Measurements from ENCODE around the gene OR2T2. TPM values are rescaled to one million over a fixed set of nuclear protein-coding genes. Genes with fewer than 3 reads are reported as not detected.
A peak's percentile ranks its signal among the peaks of the same experiment; 100 is the strongest.
"Not testable (repeated sequence)": the region's sequence is repeated elsewhere in the genome, so short reads cannot be mapped to it uniquely, and the experiment has no call there.

OR2T2 gene
- total RNA-seq: not detected
- total RNA-seq (2013): 0.52 TPM

- H3K27me3 Mint-ChIP-seq (ENCODE audit: low read depth in 2 of 2); H3K9me3 ChIP-seq (ENCODE audit: control insufficient read depth, insufficient read depth, low read length); H3K27me3 ChIP-seq (ENCODE audit: control insufficient read depth, insufficient read depth, low read length); H3K27ac Mint-ChIP-seq; H3K4me1 Mint-ChIP-seq; H3K36me3 ChIP-seq (ENCODE audit: control insufficient read depth, insufficient read depth, low read length); H3K4me3 ChIP-seq (ENCODE audit: low read length); H3K4me3 Mint-ChIP-seq; intact Hi-C loops (cut with micrococcal nuclease); H3K27ac ChIP-seq (ENCODE audit: low read length); ATAC-seq; H3K9me3 Mint-ChIP-seq; DNase-seq; H3K4me1 ChIP-seq (ENCODE audit: control insufficient read depth, insufficient read depth, low read length); H3K36me3 Mint-ChIP-seq: not testable (repeated sequence)
- no CpG with 5 or more reads among the region's 2 CpGs for WGBS (ENCODE audit: insufficient coverage)
Observed at GRCh38 chr1:248445399-248445798, at the start of gene OR2T2. Gene OR2T2 (plus strand): TSS chr1:248445637. CDS start chr1:248452798, 7,161 bp downstream.

DNA sequence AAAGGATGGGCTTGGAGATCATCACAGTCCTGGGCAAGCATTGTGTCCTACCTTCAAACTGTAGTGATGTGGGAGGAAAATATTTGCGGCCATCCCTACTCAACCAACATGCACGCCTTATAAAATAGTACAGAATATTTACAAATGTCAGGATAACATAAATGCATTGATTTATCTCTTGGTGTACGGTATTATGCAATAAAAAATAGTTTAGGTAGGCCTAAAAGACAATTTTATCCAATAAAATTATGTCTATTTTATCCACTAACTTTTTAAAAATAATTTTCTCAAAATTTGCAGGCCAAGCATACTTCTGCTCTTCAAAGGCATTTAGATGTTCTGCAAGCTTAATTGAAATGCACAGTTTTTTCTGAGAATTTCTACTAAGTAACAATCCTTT is 42.7 kb upstream of the OR2T2 start, which contains the start of gene OR2T1:
Gene OR2T1, plus strand, starts transcription at position 301 of the 400 bp plus-strand sequence. CDS start 3,100 bp downstream, outside the sequence.
- no peak within 1 kb of the TSS for H3K4me3 Mint-ChIP-seq
- Histone ChIP-seq H3K4me1 (ENCODE audit: control insufficient read depth, insufficient read depth, low read length) (no peaks in the 10 kb centered on the region), H3K9me3 (ENCODE audit: control insufficient read depth, insufficient read depth, low read length) (no peaks in the 10 kb centered on the region), H3K27me3 (ENCODE audit: control insufficient read depth, insufficient read depth, low read length) (no peaks in the 10 kb centered on the region), H3K36me3 (ENCODE audit: control insufficient read depth, insufficient read depth, low read length) (no peaks in the 10 kb centered on the region), H3K4me3 (ENCODE audit: low read length) (no peak within 1 kb of the TSS), H3K27ac (ENCODE audit: low read length) (no peak within 1 kb of the TSS)
- no peaks in the 10 kb centered on the region for H3K36me3 Mint-ChIP-seq
- intact Hi-C loops (cut with micrococcal nuclease): no loop called here
- H3K4me1 Mint-ChIP-seq: no peaks in the 10 kb centered on the region
- TF ChIP-seq, protein P1, sequence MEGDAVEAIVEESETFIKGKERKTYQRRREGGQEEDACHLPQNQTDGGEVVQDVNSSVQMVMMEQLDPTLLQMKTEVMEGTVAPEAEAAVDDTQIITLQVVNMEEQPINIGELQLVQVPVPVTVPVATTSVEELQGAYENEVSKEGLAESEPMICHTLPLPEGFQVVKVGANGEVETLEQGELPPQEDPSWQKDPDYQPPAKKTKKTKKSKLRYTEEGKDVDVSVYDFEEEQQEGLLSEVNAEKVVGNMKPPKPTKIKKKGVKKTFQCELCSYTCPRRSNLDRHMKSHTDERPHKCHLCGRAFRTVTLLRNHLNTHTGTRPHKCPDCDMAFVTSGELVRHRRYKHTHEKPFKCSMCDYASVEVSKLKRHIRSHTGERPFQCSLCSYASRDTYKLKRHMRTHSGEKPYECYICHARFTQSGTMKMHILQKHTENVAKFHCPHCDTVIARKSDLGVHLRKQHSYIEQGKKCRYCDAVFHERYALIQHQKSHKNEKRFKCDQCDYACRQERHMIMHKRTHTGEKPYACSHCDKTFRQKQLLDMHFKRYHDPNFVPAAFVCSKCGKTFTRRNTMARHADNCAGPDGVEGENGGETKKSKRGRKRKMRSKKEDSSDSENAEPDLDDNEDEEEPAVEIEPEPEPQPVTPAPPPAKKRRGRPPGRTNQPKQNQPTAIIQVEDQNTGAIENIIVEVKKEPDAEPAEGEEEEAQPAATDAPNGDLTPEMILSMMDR (IDR thresholded peaks at IDR 0.05): no peak
- no CpG with 5 or more reads among the region's 3 CpGs for WGBS (ENCODE audit: insufficient coverage)
- no peak for ATAC-seq
- H3K27me3 Mint-ChIP-seq (ENCODE audit: low read depth in 2 of 2): no peaks in the 10 kb centered on the region
- peaks cover 3% of the 10 kb centered on the region in 2 donors for H3K9me3 Mint-ChIP-seq
- H3K27ac Mint-ChIP-seq: no peak within 1 kb of the TSS
- no peak for DNase-seq

DNA sequence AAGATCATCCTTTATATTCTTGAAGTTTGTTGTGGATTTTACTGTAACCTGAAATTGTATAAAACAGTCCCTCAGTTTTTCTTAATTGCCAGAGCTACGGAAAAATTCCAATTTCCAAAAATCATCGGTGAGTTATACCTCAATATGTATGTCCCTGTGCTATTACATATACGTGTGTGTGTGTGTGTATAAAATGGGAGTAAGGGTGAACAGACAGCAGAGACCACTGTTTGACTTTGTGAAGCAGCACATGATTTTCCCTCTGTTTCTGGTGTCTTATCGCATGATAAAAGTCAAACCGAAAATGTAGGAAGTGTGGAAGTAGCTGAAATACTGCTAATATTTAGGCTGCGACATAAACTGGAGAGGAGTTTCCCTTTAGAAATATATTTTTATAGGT is 41.4 kb upstream of the OR2T2 start:
- Histone ChIP-seq H3K36me3 (ENCODE audit: control insufficient read depth, insufficient read depth, low read length) (no peaks in the 10 kb centered on the region), H3K27ac (ENCODE audit: low read length) (no peak overlapping the region), H3K4me1 (ENCODE audit: control insufficient read depth, insufficient read depth, low read length) (no peaks in the 10 kb centered on the region), H3K9me3 (ENCODE audit: control insufficient read depth, insufficient read depth, low read length) (no peaks in the 10 kb centered on the region), H3K27me3 (ENCODE audit: control insufficient read depth, insufficient read depth, low read length) (no peaks in the 10 kb centered on the region), H3K4me3 (ENCODE audit: low read length) (no peak overlapping the region)
- Mint-ChIP-seq H3K27ac (no peak overlapping the region), H3K36me3 (no peaks in the 10 kb centered on the region), H3K27me3 (ENCODE audit: low read depth in 2 of 2) (no peaks in the 10 kb centered on the region), H3K4me1 (no peaks in the 10 kb centered on the region), H3K9me3 (peaks cover 3% of the 10 kb centered on the region in 2 donors), H3K4me3 (no peak overlapping the region)
- DNase-seq (peak in 1 of 2 donors; percentile 30), ATAC-seq (no peak)
- intact Hi-C loops (cut with micrococcal nuclease): no loop called here
- TF ChIP-seq, protein P1 (IDR thresholded peaks at IDR 0.05): peak; percentile 14
- 68% methylated on average over 5 of the region's 6 CpGs for WGBS (ENCODE audit: insufficient coverage)

- intact Hi-C loops (cut with micrococcal nuclease): no loop called here
- no peak for ATAC-seq
- no peaks in the 10 kb centered on the region for H3K36me3 Mint-ChIP-seq
Observed at GRCh38 chr1:248406721-248407692, 38.4 kb upstream of the OR2T2 start.

More at GRCh38 chr1:248406721-248407692, 38.4 kb upstream of the OR2T2 start:
- Mint-ChIP-seq H3K9me3 (peaks cover 7% of the 10 kb centered on the region in 2 donors), H3K27ac (no peak overlapping the region), H3K4me1 (no peaks in the 10 kb centered on the region), H3K27me3 (ENCODE audit: low read depth in 2 of 2) (no peaks in the 10 kb centered on the region), H3K4me3 (no peak overlapping the region)
- TF ChIP-seq, protein P1 (IDR thresholded peaks at IDR 0.05): no peak
- H3K27ac ChIP-seq (ENCODE audit: low read length): no peak overlapping the region
- H3K9me3 ChIP-seq (ENCODE audit: control insufficient read depth, insufficient read depth, low read length): no peaks in the 10 kb centered on the region
- no peaks in the 10 kb centered on the region for H3K27me3 ChIP-seq (ENCODE audit: control insufficient read depth, insufficient read depth, low read length)
- no peak for DNase-seq
- no peaks in the 10 kb centered on the region for H3K4me1 ChIP-seq (ENCODE audit: control insufficient read depth, insufficient read depth, low read length)
- WGBS (ENCODE audit: insufficient coverage): 81% methylated on average over 8 of the region's 8 CpGs
- H3K4me3 ChIP-seq (ENCODE audit: low read length): no peak overlapping the region
- H3K36me3 ChIP-seq (ENCODE audit: control insufficient read depth, insufficient read depth, low read length): no peaks in the 10 kb centered on the region

All from natural killer cell (primary cell).